Measurements from ENCODE around the gene HOXB3. TPM values are rescaled to one million over a fixed set of nuclear protein-coding genes. Genes with fewer than 3 reads are reported as not detected.

The HOXB3 gene
- total RNA-seq, 1 experiment from 2014 or later, result 6.0 TPM

DNA sequence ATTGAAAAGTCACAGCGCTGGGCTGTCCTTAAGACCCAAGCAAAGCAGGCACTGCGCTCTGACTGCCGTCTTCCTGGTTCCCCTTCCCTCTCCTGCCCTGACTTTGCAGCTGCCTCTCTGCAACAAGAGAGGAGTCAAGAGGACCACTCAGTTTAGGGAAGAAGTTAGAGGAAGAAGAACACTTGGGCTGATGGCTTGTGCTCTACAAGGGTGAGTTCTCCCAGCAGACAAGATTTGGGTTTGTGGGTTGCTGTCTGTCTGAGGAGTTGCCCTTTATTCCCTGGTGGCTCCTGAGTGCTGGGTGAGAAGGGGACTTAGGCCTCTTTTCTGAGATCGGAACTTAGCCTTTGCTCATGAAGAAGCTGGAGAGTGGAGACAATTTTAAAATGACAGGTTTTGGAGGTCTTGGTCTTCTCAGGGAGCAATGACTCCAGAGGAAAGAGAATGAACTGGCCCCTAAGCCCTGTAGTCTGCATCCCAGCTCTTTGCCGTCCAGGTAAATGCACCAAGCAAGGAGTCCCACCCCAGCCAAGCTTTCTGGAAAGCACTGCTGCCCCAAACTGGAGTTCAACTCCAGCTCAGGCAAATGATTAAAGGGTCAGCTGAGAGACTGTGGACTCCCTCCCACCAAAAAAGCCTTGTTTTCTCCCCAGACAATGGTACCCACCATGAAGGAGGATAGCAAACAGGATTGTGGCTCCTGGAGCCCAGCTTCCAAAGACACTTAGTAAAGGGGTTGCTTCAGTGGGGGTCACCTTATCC is 38.8 kb upstream of the HOXB3 start:
- H4K20me1 ChIP-seq (ENCODE audit: low read length), result no peaks in the 10 kb centered on the region
- H3K4me3 ChIP-seq (ENCODE audit: low read length), result no peak overlapping the region
- CTCF ChIA-PET, result interaction anchor here (0.6 kb wide), 1 partner anchor 184 kb away, joined by 3 read pairs; no protein-coding TSS in a partner anchor
- H3K79me2 ChIP-seq (ENCODE audit: low read length), result no peaks in the 10 kb centered on the region
- no peaks in the 10 kb centered on the region for H3K9me3 ChIP-seq (ENCODE audit: low read length)
- no peaks in the 10 kb centered on the region for H3F3A ChIP-seq (ENCODE audit: low read length, unreplicated experiment)
- TF ChIP-seq EZH2phosphoT487 (IDR thresholded peaks at IDR 0.05; ENCODE audit: borderline replicate concordance, low read length) (no peak), EZH2 (IDR thresholded peaks at IDR 0.05; ENCODE audit: low read length, unreplicated experiment) (no peak)
- TF ChIP-seq, protein P1, sequence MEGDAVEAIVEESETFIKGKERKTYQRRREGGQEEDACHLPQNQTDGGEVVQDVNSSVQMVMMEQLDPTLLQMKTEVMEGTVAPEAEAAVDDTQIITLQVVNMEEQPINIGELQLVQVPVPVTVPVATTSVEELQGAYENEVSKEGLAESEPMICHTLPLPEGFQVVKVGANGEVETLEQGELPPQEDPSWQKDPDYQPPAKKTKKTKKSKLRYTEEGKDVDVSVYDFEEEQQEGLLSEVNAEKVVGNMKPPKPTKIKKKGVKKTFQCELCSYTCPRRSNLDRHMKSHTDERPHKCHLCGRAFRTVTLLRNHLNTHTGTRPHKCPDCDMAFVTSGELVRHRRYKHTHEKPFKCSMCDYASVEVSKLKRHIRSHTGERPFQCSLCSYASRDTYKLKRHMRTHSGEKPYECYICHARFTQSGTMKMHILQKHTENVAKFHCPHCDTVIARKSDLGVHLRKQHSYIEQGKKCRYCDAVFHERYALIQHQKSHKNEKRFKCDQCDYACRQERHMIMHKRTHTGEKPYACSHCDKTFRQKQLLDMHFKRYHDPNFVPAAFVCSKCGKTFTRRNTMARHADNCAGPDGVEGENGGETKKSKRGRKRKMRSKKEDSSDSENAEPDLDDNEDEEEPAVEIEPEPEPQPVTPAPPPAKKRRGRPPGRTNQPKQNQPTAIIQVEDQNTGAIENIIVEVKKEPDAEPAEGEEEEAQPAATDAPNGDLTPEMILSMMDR (conservative IDR thresholded peaks at IDR 0.05; ENCODE audit: low read depth, low read length), result no peak
- peaks cover 12% of the 10 kb centered on the region for H3K4me1 ChIP-seq (ENCODE audit: insufficient read depth, low read length)
- peaks cover 73% of the 10 kb centered on the region for H3K27me3 ChIP-seq (ENCODE audit: low read length)
- no peak overlapping the region for H3K4me2 ChIP-seq (ENCODE audit: low read length)
- ATAC-seq (no peak), DNase-seq (no peak)
- H2AFZ ChIP-seq (ENCODE audit: low read length), result no peak overlapping the region
- no peak overlapping the region for H3K9ac ChIP-seq (ENCODE audit: low read length)
- no TSS peak for BruUV-seq (replicated peaks)
- POLR2A ChIA-PET (ENCODE audit: unreplicated experiment), result interaction anchor here (0.6 kb wide), 1 partner anchor 34 kb away, joined by 3 read pairs; no protein-coding TSS in a partner anchor
- no peaks in the 10 kb centered on the region for H3K9me2 ChIP-seq (replicated peaks; ENCODE audit: low read length)
- intact Hi-C loops (cut with micrococcal nuclease), result no loop called here
- H3K27ac ChIP-seq (ENCODE audit: low read length), result no peak overlapping the region
- no peaks in the 10 kb centered on the region for H3K36me3 ChIP-seq (ENCODE audit: low read depth, low read length)

DNA sequence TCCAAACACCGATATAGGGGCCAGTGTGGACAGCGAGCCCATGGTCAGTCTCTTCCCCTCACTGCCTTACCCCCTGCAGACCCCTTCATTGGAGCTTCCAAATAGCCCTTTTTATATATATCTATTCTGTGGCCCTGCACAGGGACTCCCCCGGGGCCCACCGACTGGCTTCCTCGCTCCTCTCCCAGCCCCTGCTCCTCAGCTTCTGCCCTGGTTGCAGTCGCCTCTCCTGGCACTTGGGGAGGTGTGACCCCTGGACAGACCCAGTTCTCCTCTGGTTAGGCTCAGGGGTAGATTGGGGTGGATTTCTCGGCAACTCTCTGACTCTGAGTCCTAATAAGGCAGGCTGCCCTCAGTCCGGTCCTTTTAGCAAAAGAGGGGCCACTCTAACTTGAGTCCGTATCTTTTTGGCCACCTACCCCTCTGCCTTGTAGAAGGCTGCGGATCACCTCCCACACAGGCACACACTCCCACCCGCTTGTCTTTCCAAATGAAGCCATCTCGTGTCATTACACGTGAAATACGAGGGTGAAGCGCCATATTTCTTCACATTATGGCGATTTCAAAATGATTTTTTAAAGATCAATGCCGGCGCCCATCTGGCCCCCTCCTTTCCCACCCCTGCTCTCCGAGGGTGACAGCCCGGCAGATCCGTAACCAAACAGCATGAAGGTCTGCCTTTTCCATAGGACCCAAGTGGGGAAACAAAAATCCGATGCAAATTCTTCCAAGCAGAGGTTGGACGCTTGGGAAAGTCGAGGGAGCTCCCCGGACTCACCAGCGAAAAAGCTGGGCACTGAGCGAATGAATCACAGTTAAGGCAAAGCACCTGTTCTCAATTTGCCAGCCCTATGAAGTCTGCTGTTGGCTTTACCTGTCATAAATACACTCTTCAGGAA is 37.8 kb upstream of the HOXB3 start:
- BruUV-seq (replicated peaks), result no TSS peak
- H3K27me3 ChIP-seq (ENCODE audit: low read length), result peaks cover 75% of the 10 kb centered on the region
- no peaks in the 10 kb centered on the region for H3K79me2 ChIP-seq (ENCODE audit: low read length)
- H3F3A ChIP-seq (ENCODE audit: low read length, unreplicated experiment), result no peaks in the 10 kb centered on the region
- no peak for TF ChIP-seq EZH2 (IDR thresholded peaks at IDR 0.05; ENCODE audit: low read length, unreplicated experiment)
- no peak for TF ChIP-seq EZH2phosphoT487 (IDR thresholded peaks at IDR 0.05; ENCODE audit: borderline replicate concordance, low read length)
- TF ChIP-seq, protein P1 (conservative IDR thresholded peaks at IDR 0.05; ENCODE audit: low read depth, low read length), result no peak
- DNase-seq, result no peak
- H3K9ac ChIP-seq (ENCODE audit: low read length), result no peak overlapping the region
- intact Hi-C loops (cut with micrococcal nuclease), result no loop called here
- CTCF ChIA-PET, result no interaction called here
- no peak overlapping the region for H3K27ac ChIP-seq (ENCODE audit: low read length)
- no peaks in the 10 kb centered on the region for H4K20me1 ChIP-seq (ENCODE audit: low read length)
- H3K9me3 ChIP-seq (ENCODE audit: low read length), result no peaks in the 10 kb centered on the region
- peaks cover 12% of the 10 kb centered on the region for H3K4me1 ChIP-seq (ENCODE audit: insufficient read depth, low read length)
- POLR2A ChIA-PET (ENCODE audit: unreplicated experiment), result no interaction called here
- no peaks in the 10 kb centered on the region for H3K36me3 ChIP-seq (ENCODE audit: low read depth, low read length)
- H3K4me3 ChIP-seq (ENCODE audit: low read length), result no peak overlapping the region
- ATAC-seq, result no peak
- H3K4me2 ChIP-seq (ENCODE audit: low read length), result no peak overlapping the region
- H2AFZ ChIP-seq (ENCODE audit: low read length), result no peak overlapping the region
- H3K9me2 ChIP-seq (replicated peaks; ENCODE audit: low read length), result no peaks in the 10 kb centered on the region
